SK-N-SH treated with all-trans-retinoic acid at 6 μM for 48 hours (cell line): ENCODE results near the gene C16orf46.

Source experiments
- ATAC-seq: fragments of 200-7000 bp; cut with Tn5 transposase; 3 replicates; pipeline ENCODE4 v1.9.1; 2020; ENCODE audit warnings: mild to moderate bottlenecking, moderate library complexity
- ARNTL ChIP-seq: fragments of 450-650 bp; formaldehyde crosslinking; IDR thresholded peaks from 2 replicates; pipeline ENCODE4 v1.5.0; 2020; ENCODE audit warnings: low read depth, mild to moderate bottlenecking, moderate library complexity, borderline replicate concordance
- BACH2 ChIP-seq: fragments of 250-450 bp; sonication (Bioruptor Pico); IDR thresholded peaks from 2 replicates; pipeline ENCODE4 v1.9.0; 2021; ENCODE audit warnings: mild to moderate bottlenecking, borderline replicate concordance
- CREB5 ChIP-seq: fragments of 250-450 bp; sonication (Bioruptor Pico); IDR thresholded peaks from 2 replicates; pipeline ENCODE4 v1.5.1; 2020; ENCODE audit warnings: low read depth, mild to moderate bottlenecking, moderate library complexity
- CSDC2 ChIP-seq: fragments of 250-450 bp; sonication (Bioruptor Pico); IDR thresholded peaks from 2 replicates; pipeline ENCODE4 v1.5.0; 2020; ENCODE audit warnings: mild to moderate bottlenecking, moderate library complexity
- ESRRG ChIP-seq: fragments of 250-450 bp; sonication (Bioruptor Pico); IDR thresholded peaks from 2 replicates; pipeline ENCODE4 v1.6.1; 2021; ENCODE audit warnings: mild to moderate bottlenecking
- GLIS3 ChIP-seq: fragments of 250-450 bp; sonication (Bioruptor Pico); IDR thresholded peaks from 2 replicates; pipeline ENCODE4 v1.5.0; 2020; ENCODE audit warnings: mild to moderate bottlenecking, moderate library complexity
- ISL1 ChIP-seq: fragments of 250-450 bp; sonication (Bioruptor Pico); IDR thresholded peaks from 2 replicates; pipeline ENCODE4 v2.1.2; 2022; ENCODE audit warnings: mild to moderate bottlenecking, moderate library complexity
- OSR1 ChIP-seq: fragments of 250-450 bp; sonication (Bioruptor Pico); IDR thresholded peaks from 2 replicates; pipeline ENCODE4 v1.8.0; 2022; ENCODE audit warnings: moderate library complexity, mild to moderate bottlenecking, inconsistent platforms
- PATZ1 ChIP-seq: fragments of 250-450 bp; sonication (Bioruptor Pico); IDR thresholded peaks from 2 replicates; pipeline ENCODE4 v1.8.0; 2020; ENCODE audit warnings: mild to moderate bottlenecking, moderate library complexity, borderline replicate concordance
- PPARA ChIP-seq: fragments of 250-450 bp; sonication (Bioruptor Pico); IDR thresholded peaks from 2 replicates; pipeline ENCODE4 v1.5.0; 2020; ENCODE audit warnings: mild to moderate bottlenecking, borderline replicate concordance
- TOX ChIP-seq: fragments of 250-450 bp; sonication (Bioruptor Pico); IDR thresholded peaks from 2 replicates; pipeline ENCODE4 v1.8.0; 2021; ENCODE audit warnings: mild to moderate bottlenecking, moderate library complexity, borderline replicate concordance
- ZC3H10 ChIP-seq: fragments of 250-450 bp; sonication (Bioruptor Pico); IDR thresholded peaks from 2 replicates; pipeline ENCODE4 v1.5.1; 2021; ENCODE audit warnings: mild to moderate bottlenecking, moderate library complexity
- ZFP3 ChIP-seq: fragments of 250-450 bp; sonication (Bioruptor Pico); IDR thresholded peaks from 2 replicates; pipeline ENCODE4 v1.5.0; 2020; ENCODE audit warnings: mild to moderate bottlenecking, moderate library complexity
- ZFP30 ChIP-seq: fragments of 450-650 bp; formaldehyde crosslinking; IDR thresholded peaks from 2 replicates; pipeline ENCODE4 v1.5.0; 2022; ENCODE audit warnings: mild to moderate bottlenecking, moderate library complexity
- ZNF565 ChIP-seq: fragments of 450-650 bp; formaldehyde crosslinking; conservative IDR thresholded peaks from 2 replicates; pipeline ENCODE4 v1.5.0; 2020; ENCODE audit warnings: low read depth, mild to moderate bottlenecking, moderate library complexity
- ZNF8 ChIP-seq: fragments of 450-650 bp; formaldehyde crosslinking; IDR thresholded peaks from 2 replicates; pipeline ENCODE4 v1.5.0; 2020; ENCODE audit warnings: mild to moderate bottlenecking, moderate library complexity
- TF ChIP-seq, protein P1 (sequence below): fragments of 250-450 bp; sonication (Bioruptor Pico); IDR thresholded peaks from 2 replicates; pipeline ENCODE4 v1.5.1; 2021; ENCODE audit warnings: mild to moderate bottlenecking, moderate library complexity
- TF ChIP-seq, protein P2 (sequence below): fragments of 250-450 bp; sonication (Bioruptor Pico); IDR thresholded peaks from 2 replicates; pipeline ENCODE4 v1.8.0; 2021; ENCODE audit warnings: low read depth, mild to moderate bottlenecking, moderate library complexity, borderline replicate concordance
- TF ChIP-seq, protein P3 (sequence below): fragments of 250-450 bp; sonication (Bioruptor Pico); IDR thresholded peaks from 2 replicates; pipeline ENCODE4 v1.5.0; 2020; ENCODE audit warnings: mild to moderate bottlenecking, moderate library complexity

Gene C16orf46

GRCh38 chr16:81061871-81062608 lies 15.0 kb downstream of the C16orf46 start:
- TF ChIP-seq PPARA (CRISPR knock-in tag) (no peak), ZNF8 (no peak), CSDC2 (CRISPR knock-in tag) (no peak), ARNTL (no peak), OSR1 (CRISPR knock-in tag) (no peak), PATZ1 (CRISPR knock-in tag) (no peak), TOX (CRISPR knock-in tag) (no peak), ISL1 (CRISPR knock-in tag) (no peak), ESRRG (CRISPR knock-in tag) (no peak), ZFP30 (CRISPR knock-in tag) (no peak), BACH2 (CRISPR knock-in tag) (no peak), GLIS3 (CRISPR knock-in tag) (no peak), ZC3H10 (CRISPR knock-in tag) (no peak), ZNF565 (no peak)
- TF ChIP-seq, protein P1, sequence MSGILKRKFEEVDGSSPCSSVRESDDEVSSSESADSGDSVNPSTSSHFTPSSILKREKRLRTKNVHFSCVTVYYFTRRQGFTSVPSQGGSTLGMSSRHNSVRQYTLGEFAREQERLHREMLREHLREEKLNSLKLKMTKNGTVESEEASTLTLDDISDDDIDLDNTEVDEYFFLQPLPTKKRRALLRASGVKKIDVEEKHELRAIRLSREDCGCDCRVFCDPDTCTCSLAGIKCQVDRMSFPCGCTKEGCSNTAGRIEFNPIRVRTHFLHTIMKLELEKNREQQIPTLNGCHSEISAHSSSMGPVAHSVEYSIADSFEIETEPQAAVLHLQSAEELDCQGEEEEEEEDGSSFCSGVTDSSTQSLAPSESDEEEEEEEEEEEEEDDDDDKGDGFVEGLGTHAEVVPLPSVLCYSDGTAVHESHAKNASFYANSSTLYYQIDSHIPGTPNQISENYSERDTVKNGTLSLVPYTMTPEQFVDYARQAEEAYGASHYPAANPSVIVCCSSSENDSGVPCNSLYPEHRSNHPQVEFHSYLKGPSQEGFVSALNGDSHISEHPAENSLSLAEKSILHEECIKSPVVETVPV (CRISPR knock-in tag) = no peak
- TF ChIP-seq, protein P2, sequence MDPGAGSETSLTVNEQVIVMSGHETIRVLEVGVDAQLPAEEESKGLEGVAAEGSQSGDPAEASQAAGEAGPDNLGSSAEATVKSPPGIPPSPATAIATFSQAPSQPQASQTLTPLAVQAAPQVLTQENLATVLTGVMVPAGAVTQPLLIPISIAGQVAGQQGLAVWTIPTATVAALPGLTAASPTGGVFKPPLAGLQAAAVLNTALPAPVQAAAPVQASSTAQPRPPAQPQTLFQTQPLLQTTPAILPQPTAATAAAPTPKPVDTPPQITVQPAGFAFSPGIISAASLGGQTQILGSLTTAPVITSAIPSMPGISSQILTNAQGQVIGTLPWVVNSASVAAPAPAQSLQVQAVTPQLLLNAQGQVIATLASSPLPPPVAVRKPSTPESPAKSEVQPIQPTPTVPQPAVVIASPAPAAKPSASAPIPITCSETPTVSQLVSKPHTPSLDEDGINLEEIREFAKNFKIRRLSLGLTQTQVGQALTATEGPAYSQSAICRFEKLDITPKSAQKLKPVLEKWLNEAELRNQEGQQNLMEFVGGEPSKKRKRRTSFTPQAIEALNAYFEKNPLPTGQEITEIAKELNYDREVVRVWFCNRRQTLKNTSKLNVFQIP (CRISPR knock-in tag) = no peak
- TF ChIP-seq, protein P3, sequence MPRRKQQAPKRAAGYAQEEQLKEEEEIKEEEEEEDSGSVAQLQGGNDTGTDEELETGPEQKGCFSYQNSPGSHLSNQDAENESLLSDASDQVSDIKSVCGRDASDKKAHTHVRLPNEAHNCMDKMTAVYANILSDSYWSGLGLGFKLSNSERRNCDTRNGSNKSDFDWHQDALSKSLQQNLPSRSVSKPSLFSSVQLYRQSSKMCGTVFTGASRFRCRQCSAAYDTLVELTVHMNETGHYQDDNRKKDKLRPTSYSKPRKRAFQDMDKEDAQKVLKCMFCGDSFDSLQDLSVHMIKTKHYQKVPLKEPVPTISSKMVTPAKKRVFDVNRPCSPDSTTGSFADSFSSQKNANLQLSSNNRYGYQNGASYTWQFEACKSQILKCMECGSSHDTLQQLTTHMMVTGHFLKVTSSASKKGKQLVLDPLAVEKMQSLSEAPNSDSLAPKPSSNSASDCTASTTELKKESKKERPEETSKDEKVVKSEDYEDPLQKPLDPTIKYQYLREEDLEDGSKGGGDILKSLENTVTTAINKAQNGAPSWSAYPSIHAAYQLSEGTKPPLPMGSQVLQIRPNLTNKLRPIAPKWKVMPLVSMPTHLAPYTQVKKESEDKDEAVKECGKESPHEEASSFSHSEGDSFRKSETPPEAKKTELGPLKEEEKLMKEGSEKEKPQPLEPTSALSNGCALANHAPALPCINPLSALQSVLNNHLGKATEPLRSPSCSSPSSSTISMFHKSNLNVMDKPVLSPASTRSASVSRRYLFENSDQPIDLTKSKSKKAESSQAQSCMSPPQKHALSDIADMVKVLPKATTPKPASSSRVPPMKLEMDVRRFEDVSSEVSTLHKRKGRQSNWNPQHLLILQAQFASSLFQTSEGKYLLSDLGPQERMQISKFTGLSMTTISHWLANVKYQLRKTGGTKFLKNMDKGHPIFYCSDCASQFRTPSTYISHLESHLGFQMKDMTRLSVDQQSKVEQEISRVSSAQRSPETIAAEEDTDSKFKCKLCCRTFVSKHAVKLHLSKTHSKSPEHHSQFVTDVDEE (CRISPR knock-in tag) = no peak
- no peak for ATAC-seq

DNA sequence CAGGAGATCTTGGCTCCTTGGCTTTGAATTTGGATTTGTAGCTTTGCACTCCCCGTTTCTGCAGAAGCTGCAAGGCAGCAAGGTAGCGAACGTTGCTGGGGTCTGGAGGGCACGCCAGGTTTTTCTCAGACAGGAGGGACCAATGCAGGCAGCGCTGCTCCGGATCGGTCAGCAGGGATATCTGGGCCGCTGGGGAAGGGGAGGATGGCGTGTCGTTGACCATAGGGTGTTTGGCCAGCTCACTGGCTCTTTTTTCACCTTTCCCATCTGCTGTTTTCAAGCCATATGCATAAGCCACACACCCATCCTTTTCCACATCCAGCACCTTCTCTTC lies 15.8 kb downstream of the C16orf46 start:
- TF ChIP-seq ESRRG (CRISPR knock-in tag) (no peak), PPARA (CRISPR knock-in tag) (no peak), CREB5 (no peak), ZNF565 (no peak), ZFP3 (CRISPR knock-in tag) (no peak)
- TF ChIP-seq, protein P1 (CRISPR knock-in tag) = no peak
- TF ChIP-seq, protein P3 (CRISPR knock-in tag) = no peak
- TF ChIP-seq, all 23 proteins: peak for 0
- no peak for ATAC-seq
